SK-N-DZ (cell line): ENCODE measurements around the gene OR8G5.

Source experiments
- DNase-seq: peaks from one replicate; pipeline ENCODE4 v3.0.0-alpha.2; 2015; ENCODE audit warnings: low spot score

The OR8G5 gene

DNA sequence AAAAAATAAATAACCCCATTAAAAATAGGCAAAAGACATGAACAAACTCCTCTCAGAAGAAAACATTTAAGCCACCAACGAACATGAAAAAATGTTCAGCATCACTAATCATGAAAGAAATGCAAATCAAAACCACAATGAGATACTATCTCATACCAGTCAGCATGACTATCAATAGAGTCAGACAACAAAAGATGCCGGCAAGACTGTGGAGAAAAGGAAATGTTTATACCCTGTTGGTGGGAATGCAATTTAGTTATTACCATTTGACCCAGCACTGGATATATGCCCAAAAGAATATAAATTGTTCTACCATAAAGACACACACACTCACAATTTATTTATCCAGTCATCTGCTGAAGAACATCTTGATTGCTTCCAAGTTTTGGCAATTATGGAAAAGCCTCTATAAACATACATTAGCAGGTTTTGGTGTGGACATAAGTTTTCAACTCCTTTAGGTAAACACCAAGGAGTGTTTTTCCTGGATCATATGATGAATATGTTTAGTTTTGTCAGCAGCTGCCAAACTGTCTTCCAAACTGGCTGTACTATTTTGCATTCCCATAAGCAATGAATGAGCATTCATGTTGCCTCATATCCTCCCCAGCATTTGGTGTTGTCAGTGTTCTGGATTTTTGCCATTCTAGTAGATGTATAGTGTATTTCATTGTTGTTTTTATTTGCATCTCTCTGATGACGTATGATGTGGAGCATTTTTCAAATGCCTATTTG is 29.6 kb downstream of the OR8G5 start:
- DNase-seq, result no peak

DNA sequence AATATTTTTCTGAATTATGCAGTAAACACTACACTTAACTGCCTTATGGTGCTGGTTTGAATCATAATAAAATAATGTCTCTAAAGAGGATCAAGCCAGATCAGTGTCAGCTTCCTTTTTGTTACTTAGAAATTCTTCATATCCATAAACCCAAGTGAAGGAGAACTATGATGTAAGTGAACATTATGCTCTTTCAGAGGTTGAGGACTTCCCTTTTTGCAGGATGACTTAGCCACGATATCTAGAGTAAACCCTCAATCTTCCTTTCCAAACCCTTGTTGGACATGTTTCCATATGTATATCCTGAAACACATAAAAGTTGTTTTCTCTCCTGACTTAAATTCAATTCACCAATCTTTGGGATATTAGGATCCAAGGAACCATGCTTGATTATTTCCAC is 38.5 kb downstream of the OR8G5 start:
- DNase-seq, result no peak

DNA sequence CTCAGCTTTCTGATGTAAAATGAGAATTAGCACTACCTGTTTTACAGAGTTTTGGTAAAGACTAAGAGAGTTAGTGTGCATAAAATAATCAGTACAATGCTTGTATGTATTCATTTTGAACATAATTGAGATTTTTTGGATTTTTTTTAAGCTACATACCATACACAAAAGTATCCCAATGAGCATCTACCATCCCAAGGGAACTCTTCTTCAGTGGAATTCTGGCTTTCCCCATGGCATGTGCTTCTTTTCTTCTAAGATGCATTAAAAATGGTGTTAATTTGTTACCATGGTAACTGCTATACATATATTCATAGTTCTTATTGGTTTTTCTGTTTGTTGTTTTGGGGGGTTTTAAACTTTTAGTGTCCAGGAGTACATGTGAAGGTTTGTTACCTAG is 39.8 kb downstream of the OR8G5 start:
- DNase-seq, result no peak

DNA sequence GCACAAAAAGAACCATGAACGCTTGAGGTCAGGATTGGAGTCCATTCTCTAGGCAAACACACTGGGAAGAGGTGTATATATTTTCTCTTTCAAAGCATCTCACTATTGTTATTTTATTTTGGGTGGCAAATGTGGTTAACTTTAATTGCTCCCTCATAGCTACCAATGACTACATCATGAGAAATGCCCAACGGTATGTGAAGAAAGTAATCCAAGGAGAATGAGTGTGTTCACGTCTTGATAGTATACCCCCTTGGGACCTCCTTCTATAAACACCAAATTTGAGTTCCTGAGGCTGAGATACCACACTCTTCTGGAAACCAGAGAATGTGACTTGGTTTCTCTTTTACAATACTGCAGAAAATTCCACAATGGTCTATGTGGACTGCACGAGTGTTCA is 41.7 kb downstream of the OR8G5 start:
- no peak for DNase-seq

DNA sequence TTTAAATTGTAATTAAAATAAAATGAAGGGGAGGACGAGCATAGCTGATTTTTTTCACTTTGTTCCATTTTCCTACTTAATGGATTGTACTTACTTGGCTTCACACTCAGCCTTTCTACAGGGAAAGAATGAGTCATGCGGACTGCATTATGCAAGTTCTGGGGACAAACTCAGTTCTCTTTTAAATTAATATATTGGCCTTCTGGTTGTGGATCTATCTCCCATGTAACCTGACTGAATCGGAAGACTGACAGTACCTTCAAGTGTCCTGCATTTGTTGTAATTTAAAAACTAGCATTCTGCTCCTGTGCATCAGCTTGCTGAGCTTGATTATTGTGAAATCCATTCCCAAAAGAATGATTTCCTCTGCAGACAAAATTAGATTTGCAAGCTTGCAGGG is 45.4 kb downstream of the OR8G5 start:
- DNase-seq, result no peak

DNA sequence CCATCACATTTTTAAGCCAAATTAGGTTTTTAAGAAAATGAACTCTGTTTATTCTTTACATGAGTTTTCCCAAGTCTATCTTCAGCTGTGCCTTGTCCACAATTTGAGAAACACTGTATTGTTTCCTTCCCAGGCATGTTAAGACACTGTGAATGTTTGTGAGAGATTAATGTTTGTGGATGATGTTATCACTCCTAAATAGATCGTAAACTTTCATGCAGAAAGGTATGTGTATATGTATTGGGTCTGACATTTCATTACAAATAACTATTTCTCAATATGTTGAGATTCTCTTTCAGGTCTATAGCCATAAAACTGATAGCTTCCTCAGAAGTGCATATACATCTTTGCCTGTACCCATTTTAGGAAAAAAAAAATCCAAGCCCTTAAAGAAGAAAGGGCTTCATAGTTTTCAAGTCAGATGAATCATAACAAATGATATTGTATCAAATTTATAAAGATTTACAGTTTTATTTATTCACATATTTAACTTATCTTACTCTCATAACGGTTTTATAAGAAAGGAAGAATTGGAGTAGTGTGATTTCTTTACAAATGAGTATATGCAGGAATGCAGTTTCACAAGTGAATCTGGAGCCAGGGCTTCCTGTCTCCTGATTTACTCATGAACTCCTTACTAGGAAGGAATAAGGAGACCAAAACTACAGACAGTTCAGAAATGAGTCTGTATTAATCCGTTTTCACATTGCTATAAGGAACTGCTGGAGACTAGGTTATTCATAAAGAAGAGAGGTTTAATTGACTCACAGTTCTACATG is 46.4 kb downstream of the OR8G5 start:
- no peak for DNase-seq

DNA sequence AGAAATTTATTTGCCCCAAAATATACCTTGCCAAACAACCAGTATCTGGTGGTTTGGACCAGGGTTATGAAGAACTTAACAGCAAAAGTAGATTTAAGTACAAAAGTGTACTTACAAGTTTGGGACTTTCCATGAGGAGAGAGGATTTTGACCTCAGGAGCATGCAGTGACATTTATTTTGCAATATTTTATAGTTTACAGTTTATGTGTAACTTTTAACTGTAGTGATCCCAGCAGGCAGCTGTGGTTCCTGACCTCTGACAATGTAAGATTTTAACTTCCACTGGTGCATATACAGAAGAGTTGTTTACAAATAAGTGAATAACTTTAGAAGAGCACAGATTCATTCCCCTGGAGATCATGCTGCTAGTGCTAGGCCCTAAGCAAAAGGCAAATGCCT is 50.9 kb downstream of the OR8G5 start:
- no peak for DNase-seq

DNA sequence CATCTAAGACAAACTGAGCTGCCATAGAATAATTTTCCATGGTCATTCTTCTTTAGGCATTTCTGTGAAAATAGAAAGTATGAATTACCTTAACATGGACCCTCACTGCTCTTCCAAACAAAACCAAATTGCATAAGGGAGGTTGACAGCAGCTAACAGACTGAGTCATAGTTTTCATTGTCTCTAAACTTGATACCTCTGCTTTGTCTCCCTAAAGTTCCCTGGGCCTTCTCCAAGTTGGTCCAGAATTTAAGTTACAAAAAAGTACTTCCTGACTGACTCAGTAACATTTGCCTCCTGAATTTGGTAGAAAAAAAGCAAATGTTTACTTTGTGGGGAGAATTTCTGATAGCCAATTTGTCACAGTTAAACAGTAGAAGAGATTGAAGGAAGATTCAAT is 54.5 kb downstream of the OR8G5 start:
- DNase-seq, result no peak

DNA sequence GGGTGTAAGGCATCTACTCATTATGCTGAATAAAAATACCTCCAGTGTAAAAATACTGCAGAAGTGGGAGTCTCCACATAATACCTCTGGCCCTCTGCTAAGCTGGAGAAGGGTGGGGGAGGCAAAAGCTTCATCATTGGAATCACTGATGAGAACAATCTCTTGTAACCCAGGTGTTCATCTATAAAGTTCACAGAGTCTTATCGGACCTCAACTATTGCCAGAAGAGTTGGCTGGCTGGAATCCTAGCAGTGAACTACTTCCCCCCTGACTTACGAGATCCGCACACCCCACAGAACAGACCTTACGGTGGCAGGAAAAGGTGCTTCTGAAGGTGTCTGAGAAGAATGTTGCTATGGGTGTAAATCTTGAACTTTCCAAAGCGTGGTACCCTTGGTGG is 55.1 kb downstream of the OR8G5 start:
- no peak for DNase-seq

DNA sequence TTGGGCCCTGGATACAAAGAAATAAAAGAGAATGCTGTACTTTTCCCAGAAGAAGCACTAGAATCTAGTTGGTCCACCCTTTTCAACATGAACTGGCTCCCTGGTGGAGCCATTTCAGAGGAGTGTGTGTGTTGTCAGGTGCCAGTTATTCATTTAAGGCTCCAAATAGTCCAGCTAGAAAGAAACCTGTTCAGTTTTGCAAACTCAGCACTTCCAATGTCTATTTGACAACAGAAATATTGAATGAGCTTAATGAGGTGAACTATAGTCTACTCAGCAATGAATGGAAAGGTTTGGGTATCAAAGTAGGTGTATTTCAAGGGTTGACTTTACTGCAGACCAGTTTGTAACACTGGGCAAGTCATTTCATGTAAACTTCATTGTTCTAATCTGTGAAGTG is 55.5 kb downstream of the OR8G5 start:
- DNase-seq, result no peak

DNA sequence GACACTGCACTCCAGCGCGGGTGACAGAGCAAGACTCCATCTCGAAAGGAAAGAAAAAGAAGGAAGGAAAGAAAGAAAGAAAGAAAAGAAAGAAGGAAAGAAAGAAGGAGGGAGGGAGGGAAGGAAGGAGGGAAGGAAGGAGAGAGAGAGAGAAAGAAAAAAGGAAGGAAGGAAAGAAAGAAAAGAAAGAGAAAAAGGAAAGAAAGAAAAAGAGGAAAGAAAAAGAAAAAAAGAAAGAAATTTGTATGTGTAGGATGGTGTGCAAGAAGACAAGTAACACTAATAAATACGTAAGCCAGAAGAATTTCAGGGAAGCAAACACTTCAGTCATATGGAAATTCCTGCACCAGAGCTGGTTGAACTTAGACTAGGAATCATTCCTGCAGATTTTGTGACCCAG is 57.0 kb downstream of the OR8G5 start:
- DNase-seq, result no peak

DNA sequence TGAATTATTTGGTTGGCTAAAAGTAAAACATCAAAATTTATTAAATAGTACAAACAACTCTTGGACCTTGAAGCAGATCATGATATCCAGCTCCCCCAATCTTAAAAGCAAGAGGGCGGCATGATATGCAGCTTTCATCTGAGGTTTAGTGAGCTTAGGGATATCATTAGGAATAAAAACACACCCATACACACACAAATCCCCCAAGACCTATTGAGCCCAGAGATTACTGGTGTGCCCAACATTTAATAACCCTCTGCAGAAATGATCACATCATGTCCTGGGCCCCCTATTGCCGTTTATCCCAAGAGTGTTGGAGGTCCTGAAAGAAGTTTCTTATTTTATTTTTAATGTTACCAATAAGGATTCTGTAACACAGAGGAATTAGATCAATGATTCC is 57.7 kb downstream of the OR8G5 start, which contains the start of gene OR8D1:
Gene OR8D1, minus strand, starts transcription at position 101 of the 400 bp plus-strand sequence. CDS start 3,183 bp downstream, outside the sequence.
- DNase-seq, result no peak

DNA sequence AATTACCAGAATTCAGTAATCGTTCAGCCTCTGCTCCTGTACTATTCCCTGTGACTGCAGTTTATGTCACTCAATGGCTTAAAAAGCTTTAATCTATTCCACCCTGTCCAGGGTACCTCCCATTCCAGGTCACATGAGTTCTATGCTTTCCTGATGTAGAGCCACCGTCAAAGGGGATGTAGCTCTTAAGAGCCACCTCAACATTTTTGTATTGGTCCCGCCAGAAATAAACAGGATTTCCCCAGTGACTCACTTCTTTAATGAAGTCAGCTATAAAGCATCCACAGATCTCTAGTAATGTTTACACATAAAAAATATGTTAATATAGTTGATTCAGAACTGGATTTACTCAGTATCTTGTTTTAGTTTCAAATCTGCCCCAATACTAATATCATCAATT is 58.9 kb downstream of the OR8G5 start:
- no peak for DNase-seq
